ENCODE measurements around the gene LRRC28.

DNA sequence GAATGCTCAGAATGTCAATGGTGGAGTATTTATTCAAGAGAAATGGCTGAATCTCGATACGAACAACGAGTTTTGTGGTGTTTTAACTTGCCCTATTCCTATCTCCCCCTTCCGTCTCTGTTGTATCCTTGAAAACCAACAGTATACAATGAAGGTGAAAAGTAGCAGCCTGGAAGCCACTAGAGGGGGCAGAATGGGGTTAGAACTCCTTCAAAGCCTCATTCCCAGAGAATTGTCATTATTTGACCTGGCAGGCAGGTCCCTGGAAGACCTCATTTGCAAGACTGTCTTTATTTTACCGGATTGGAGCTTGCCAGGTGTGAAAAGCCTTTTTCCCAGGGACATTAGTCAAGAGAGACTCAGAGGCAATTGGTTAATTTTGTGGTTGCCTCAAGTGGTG is 139.4 kb downstream of the LRRC28 start:
- TF ChIP-seq, protein P1, sequence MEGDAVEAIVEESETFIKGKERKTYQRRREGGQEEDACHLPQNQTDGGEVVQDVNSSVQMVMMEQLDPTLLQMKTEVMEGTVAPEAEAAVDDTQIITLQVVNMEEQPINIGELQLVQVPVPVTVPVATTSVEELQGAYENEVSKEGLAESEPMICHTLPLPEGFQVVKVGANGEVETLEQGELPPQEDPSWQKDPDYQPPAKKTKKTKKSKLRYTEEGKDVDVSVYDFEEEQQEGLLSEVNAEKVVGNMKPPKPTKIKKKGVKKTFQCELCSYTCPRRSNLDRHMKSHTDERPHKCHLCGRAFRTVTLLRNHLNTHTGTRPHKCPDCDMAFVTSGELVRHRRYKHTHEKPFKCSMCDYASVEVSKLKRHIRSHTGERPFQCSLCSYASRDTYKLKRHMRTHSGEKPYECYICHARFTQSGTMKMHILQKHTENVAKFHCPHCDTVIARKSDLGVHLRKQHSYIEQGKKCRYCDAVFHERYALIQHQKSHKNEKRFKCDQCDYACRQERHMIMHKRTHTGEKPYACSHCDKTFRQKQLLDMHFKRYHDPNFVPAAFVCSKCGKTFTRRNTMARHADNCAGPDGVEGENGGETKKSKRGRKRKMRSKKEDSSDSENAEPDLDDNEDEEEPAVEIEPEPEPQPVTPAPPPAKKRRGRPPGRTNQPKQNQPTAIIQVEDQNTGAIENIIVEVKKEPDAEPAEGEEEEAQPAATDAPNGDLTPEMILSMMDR (IDR thresholded peaks at IDR 0.05) = no peak
- TF ChIP-seq EP300 (IDR thresholded peaks at IDR 0.05) (no peak), POLR2AphosphoS5 (IDR thresholded peaks at IDR 0.05) (no peak)

All from esophagus muscularis mucosa (tissue), 4 donors.